CD4-positive, alpha-beta T cell treated with Interferon gamma for 1 hour (primary cell): ENCODE data around the gene MUC16.

Experiments
- DNase-seq: peaks from one replicate; pipeline ENCODE4 v3.0.0-alpha.2; 2020

The MUC16 gene

GRCh38 chr19:9000933-9001332 is 9.3 kb downstream of the MUC16 start:
- no peak for DNase-seq

DNA sequence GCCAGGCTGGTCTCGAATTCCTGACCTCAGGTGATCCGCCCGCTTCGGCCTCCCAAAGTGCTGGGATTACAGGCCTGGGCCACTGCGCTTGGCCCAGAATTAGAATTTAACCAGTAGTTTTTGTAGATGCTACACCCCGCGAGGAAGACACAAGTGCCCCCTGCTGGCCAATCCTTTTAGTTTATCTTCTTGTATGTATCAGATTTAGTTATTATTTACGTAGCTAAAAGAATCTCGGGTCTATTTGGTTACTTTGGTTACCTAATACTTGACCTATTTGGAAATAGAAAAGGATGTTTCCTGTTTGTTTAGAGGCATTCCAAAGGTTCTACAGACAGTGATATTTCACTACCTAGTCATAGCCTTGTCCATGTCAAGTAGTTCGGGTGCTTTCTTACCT is 22.0 kb downstream of the MUC16 start:
- no peak for DNase-seq

GRCh38 chr19:8986296-8986695 is 23.9 kb downstream of the MUC16 start:
- DNase-seq, result no peak

DNA sequence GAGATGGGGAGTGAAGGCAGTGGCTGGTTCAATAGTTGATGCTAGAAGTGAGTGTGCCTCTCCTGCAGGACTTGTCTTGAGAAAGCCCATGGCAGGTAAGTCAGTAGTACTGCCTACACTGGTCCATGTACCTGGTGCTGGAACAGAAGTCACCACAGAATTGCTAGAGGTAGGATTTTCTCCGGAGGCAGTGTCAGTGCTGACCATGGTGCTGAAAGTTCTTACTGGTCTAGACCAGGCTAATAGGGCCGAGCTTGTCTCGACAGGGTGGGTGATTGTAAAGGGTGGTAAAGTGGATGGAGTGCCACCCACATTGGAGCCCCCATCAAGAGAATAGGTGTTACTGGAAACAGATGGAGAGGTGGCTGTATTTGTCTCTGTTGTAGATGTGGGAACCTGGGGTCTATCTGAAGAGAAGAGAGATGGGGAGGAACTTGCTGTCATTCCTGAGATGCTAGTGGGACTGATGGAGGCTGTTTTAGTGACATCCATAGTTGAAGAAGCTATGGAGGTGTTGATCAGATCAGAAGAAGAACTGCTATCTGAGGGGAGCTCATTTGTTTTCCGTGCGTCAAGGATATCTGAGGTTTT is 36.6 kb downstream of the MUC16 start:
- no peak for DNase-seq

DNA sequence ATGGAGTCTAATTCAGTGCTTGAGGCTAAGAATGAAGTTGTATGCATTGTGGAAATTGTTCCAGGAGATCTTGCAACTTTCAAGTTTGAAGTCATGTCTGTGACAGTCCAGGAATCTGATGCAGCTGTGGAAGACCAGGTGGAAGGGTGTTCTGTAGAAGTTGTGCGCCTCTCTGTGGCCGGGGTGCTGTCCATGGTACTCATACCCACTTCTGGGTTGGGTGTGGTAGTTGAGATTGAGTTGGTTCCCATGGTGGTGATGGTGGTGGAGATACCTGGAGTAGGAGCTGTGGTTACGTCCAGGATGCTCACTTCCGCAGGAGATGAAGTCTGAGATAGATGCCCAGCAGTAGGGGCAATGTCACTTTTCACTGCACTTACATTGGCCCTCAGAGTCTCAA is 44.3 kb downstream of the MUC16 start:
- no peak for DNase-seq
